Left lobe of liver (tissue), 1 donor: ENCODE data around the gene DIPK2A. TPM values are rescaled to one million over a fixed set of nuclear protein-coding genes. Genes with fewer than 3 reads are reported as not detected.

Experiments used
- total RNA-seq: library from RNA; stranded (reverse); gene quantifications from one replicate; pipeline ENCODE4 v1.2.1, GENCODE V29; 2021
- donor health status: DM: no; HTN: yes; CAD: no.

DIPK2A gene
- total RNA-seq, 1 donor from 2014 or later: 9.5 TPM

Other genes starting within 250 kb of the DIPK2A start
- gene SLC9A9, start 123.4 kb upstream of the DIPK2A start, total RNA-seq: 2.5 TPM